Measurements from ENCODE around the gene SERPINB7. TPM values are rescaled to one million over a fixed set of nuclear protein-coding genes. Genes with fewer than 3 reads are reported as not detected.

Gene SERPINB7
- polyA plus RNA-seq, 3 donors = 0.43 to 0.68 (median 0.61) TPM

DNA sequence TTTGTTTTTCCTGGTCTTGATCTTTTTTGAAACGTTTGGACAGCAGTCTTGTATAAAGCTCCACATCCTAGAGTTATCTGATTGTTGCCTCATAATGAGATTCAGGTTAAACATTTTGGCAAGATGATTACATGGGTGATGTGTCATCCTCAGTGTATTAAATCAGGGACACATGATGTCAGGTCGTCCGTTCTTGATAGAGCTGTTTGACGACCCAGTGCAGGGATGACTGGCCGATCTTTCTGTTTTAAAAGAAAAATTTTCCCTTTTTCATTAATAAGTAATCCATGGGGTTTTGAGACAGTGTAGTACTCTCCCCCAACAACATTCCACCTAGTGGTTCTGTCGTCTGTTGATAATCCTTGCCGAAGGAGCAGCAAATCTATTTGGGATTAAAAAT, 67.8 kb downstream of the SERPINB7 start:
- DNase-seq = no peak

DNA sequence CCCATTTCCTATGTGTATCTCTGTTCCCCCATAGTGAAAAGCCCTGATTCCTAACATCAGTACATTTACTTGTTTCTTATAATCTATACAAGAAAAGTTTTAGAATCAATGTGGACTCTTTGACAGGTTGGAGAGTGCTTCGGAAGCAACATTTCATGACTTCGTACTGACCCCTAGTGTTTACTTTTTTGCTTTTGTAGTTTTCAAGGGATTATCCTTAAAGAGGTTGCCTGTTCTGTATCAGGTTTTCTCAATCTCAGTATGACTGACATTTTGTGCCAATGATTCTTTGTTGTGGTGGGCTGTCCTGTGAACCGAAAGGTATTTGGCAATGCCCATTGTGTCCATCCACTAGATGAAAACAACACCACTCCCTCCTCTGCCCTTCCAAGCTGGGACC, 69.0 kb downstream of the SERPINB7 start:
- DNase-seq = peak; percentile 26

- DNase-seq = peak; percentile 55
Measured at GRCh38 chr18:63848159-63848558, 72.9 kb downstream of the SERPINB7 start.

GRCh38 chr18:63850020-63850419, 74.8 kb downstream of the SERPINB7 start:
- peak; percentile 10 for DNase-seq

- DNase-seq = no peak
Measured at GRCh38 chr18:63850636-63851035, 75.4 kb downstream of the SERPINB7 start.

Other genes starting within 250 kb of the SERPINB7 start
- gene SERPINB12, start 233.0 kb upstream of the SERPINB7 start, polyA plus RNA-seq (ENCODE audit: insufficient read length in 3 of 3) = not detected
- gene SERPINB13, start 188.1 kb upstream of the SERPINB7 start, polyA plus RNA-seq (ENCODE audit: insufficient read length in 3 of 3) = not detected
- under 1 TPM in 1 of 3 donors, not detected in 2; 0.19 TPM for gene SERPINB4, start 131.2 kb upstream of the SERPINB7 start, polyA plus RNA-seq (ENCODE audit: insufficient read length in 3 of 3)
- under 1 TPM in 1 of 3 donors, not detected in 2; 0.13 TPM for gene SERPINB3, start 113.5 kb upstream of the SERPINB7 start, polyA plus RNA-seq (ENCODE audit: insufficient read length in 3 of 3)
- gene SERPINB11, start 72.5 kb upstream of the SERPINB7 start, polyA plus RNA-seq (ENCODE audit: insufficient read length in 3 of 3) = not detected
- under 1 TPM in 1 of 3 donors, not detected in 2; 0.14 TPM for gene SERPINB2, start 112.3 kb downstream of the SERPINB7 start, polyA plus RNA-seq (ENCODE audit: insufficient read length in 3 of 3)
- under 1 TPM in 2 of 3 donors, not detected in 1; 0.04 to 0.22 TPM for gene SERPINB10, start 132.5 kb downstream of the SERPINB7 start, polyA plus RNA-seq (ENCODE audit: insufficient read length in 3 of 3)
- gene HMSD, start 173.9 kb downstream of the SERPINB7 start, polyA plus RNA-seq (ENCODE audit: insufficient read length in 3 of 3) = 1 to 10 TPM; 1.1 to 2.6 (median 1.4) TPM
- gene SERPINB8, start 194.7 kb downstream of the SERPINB7 start, polyA plus RNA-seq (ENCODE audit: insufficient read length in 3 of 3) = 1 to 10 TPM; 3.7 to 5.0 (median 3.7) TPM

Measured in renal pelvis (tissue), 4 donors.